ENCODE measurements around the gene LEP. TPM values are rescaled to one million over a fixed set of nuclear protein-coding genes. Genes with fewer than 3 reads are reported as not detected.

The LEP gene
- polyA plus RNA-seq, 3 donors: 0.12 to 0.13 TPM; not detected in 1

DNA sequence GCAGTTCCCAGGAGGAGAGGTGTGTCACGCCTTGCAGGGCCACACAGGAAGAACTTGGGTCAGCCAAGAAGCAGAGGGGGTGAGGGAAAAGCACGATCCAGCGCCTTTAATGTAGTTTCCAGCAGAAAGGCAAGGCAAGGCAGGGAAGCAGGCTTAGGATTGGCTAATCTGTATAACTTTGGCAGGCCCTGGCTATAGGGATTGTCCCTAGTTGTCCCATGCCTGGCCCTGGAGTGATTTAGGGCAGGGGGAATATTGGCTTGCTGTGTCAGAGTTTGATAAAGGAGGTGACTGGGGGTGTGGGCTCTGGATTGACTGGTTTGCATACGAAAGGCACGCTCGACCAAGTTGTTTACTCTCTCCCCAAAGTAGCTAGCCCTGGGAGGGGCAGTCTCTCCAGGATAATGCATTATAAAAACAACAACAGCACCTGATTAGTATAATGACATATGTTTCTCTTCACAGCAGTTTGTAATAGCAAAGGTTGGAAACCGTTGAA is 58.1 kb downstream of the LEP start:
- Histone ChIP-seq H3K9ac (ENCODE audit: insufficient read depth, low read length, poor library complexity, severe bottlenecking) (no peak overlapping the region), H3K9me3 (replicated peaks in 1 of 2; ENCODE audit: control insufficient read depth in 1 of 2, insufficient read depth in 1 of 2, low read length in 2 of 2) (no peaks in the 10 kb centered on the region), H3K27ac (ENCODE audit: low read depth in 1 of 2, low read length in 2 of 2) (no peak overlapping the region), H3K36me3 (replicated peaks in 1 of 2; ENCODE audit: control insufficient read depth in 1 of 2, insufficient read depth in 2 of 2, low read length in 2 of 2) (peaks cover 4 to 5% of the 10 kb centered on the region in 2 donors), H3K4me2 (replicated peaks; ENCODE audit: extremely low read depth, low read length, poor library complexity, severe bottlenecking) (no peak overlapping the region), H2AFZ (ENCODE audit: insufficient read depth, low read depth, low read length, poor library complexity, severe bottlenecking) (no peak overlapping the region), H4K20me1 (ENCODE audit: insufficient read depth, low read length) (no peaks in the 10 kb centered on the region), H3K4me1 (ENCODE audit: control insufficient read depth in 1 of 2, insufficient read depth in 2 of 2, low read length in 2 of 2) (peaks cover 0 to 6% of the 10 kb centered on the region in 2 donors), H3K27me3 (ENCODE audit: control insufficient read depth in 2 of 2, insufficient read depth in 2 of 2, low read length in 2 of 2) (no peaks in the 10 kb centered on the region), H3K79me2 (ENCODE audit: insufficient read depth, low read length) (no peaks in the 10 kb centered on the region), H3K4me3 (replicated peaks in 1 of 3; ENCODE audit: low read depth in 2 of 3, low read length in 3 of 3) (no peak overlapping the region)
- intact Hi-C loops (cut with micrococcal nuclease): no loop called here
- no peak for DNase-seq
- H3K9me3 Mint-ChIP-seq: peaks cover 0 to 7% (median 2%) of the 10 kb centered on the region in 7 donors
- peaks cover 10 to 14% of the 10 kb centered on the region in 2 donors for H3K36me3 Mint-ChIP-seq
- H3K4me3 Mint-ChIP-seq: no peak overlapping the region
- peak overlapping the region in 1 of 7 donors; percentile 24 for H3K27ac Mint-ChIP-seq
- H3K27me3 Mint-ChIP-seq (ENCODE audit: low read depth in 3 of 3): peaks cover 0 to 3% (median 0%) of the 10 kb centered on the region in 3 donors
- WGBS (ENCODE audit: insufficient coverage): 67% methylated on average over 3 of the region's 7 CpGs
- H3K4me1 Mint-ChIP-seq: peaks cover 11% of the 10 kb centered on the region
- TF ChIP-seq, protein P1, sequence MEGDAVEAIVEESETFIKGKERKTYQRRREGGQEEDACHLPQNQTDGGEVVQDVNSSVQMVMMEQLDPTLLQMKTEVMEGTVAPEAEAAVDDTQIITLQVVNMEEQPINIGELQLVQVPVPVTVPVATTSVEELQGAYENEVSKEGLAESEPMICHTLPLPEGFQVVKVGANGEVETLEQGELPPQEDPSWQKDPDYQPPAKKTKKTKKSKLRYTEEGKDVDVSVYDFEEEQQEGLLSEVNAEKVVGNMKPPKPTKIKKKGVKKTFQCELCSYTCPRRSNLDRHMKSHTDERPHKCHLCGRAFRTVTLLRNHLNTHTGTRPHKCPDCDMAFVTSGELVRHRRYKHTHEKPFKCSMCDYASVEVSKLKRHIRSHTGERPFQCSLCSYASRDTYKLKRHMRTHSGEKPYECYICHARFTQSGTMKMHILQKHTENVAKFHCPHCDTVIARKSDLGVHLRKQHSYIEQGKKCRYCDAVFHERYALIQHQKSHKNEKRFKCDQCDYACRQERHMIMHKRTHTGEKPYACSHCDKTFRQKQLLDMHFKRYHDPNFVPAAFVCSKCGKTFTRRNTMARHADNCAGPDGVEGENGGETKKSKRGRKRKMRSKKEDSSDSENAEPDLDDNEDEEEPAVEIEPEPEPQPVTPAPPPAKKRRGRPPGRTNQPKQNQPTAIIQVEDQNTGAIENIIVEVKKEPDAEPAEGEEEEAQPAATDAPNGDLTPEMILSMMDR (IDR thresholded peaks at IDR 0.05): no peak

DNA sequence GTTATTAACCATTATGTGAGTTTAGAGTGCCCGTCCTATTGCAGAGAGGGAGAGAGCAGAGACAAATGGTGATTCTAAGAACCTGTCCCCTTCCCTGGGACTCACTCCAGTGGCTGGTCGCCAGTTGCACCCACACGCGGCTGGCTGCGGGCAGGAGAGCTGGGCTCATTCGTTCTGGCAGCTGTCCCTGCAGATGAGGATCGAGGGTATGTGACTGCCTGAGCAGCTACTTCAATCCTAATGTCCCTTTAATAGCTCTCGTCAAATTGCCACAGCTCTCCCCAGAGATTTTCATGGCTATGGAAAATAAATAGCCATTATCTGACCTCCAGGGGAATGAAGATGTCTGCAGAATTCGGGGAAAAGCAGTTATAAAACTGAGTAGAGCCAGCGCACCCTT is 61.1 kb downstream of the LEP start:
- H3K9me3 ChIP-seq (replicated peaks in 1 of 2; ENCODE audit: control insufficient read depth in 1 of 2, insufficient read depth in 1 of 2, low read length in 2 of 2): no peaks in the 10 kb centered on the region
- TF ChIP-seq, protein P1 (IDR thresholded peaks at IDR 0.05): no peak
- H3K4me3 ChIP-seq (replicated peaks in 1 of 3; ENCODE audit: low read depth in 2 of 3, low read length in 3 of 3): no peak overlapping the region
- Mint-ChIP-seq H3K27me3 (ENCODE audit: low read depth in 3 of 3) (peaks cover 0 to 3% (median 0%) of the 10 kb centered on the region in 3 donors), H3K27ac (no peak overlapping the region), H3K36me3 (peaks cover 34 to 40% of the 10 kb centered on the region in 2 donors), H3K4me1 (peaks cover 11% of the 10 kb centered on the region), H3K4me3 (no peak overlapping the region), H3K9me3 (peaks cover 0 to 4% (median 0%) of the 10 kb centered on the region in 7 donors)
- DNase-seq: no peak
- peaks cover 16 to 27% of the 10 kb centered on the region in 2 donors for H3K36me3 ChIP-seq (replicated peaks in 1 of 2; ENCODE audit: control insufficient read depth in 1 of 2, insufficient read depth in 2 of 2, low read length in 2 of 2)
- no peaks in the 10 kb centered on the region for H3K27me3 ChIP-seq (ENCODE audit: control insufficient read depth in 2 of 2, insufficient read depth in 2 of 2, low read length in 2 of 2)
- H3K4me2 ChIP-seq (replicated peaks; ENCODE audit: extremely low read depth, low read length, poor library complexity, severe bottlenecking): no peak overlapping the region
- no peaks in the 10 kb centered on the region for H4K20me1 ChIP-seq (ENCODE audit: insufficient read depth, low read length)
- no peak overlapping the region for H3K9ac ChIP-seq (ENCODE audit: insufficient read depth, low read length, poor library complexity, severe bottlenecking)
- peaks cover 0 to 6% of the 10 kb centered on the region in 2 donors for H3K4me1 ChIP-seq (ENCODE audit: control insufficient read depth in 1 of 2, insufficient read depth in 2 of 2, low read length in 2 of 2)
- WGBS (ENCODE audit: insufficient coverage): 84% methylated on average over 7 of the region's 10 CpGs
- no peak overlapping the region for H2AFZ ChIP-seq (ENCODE audit: insufficient read depth, low read depth, low read length, poor library complexity, severe bottlenecking)
- H3K27ac ChIP-seq (ENCODE audit: low read depth in 1 of 2, low read length in 2 of 2): no peak overlapping the region
- no peaks in the 10 kb centered on the region for H3K79me2 ChIP-seq (ENCODE audit: insufficient read depth, low read length)
- intact Hi-C loops (cut with micrococcal nuclease): no loop called here
